HepG2 (cell line): ENCODE results near the gene AUNIP. TPM values are rescaled to one million over a fixed set of nuclear protein-coding genes. Genes with fewer than 3 reads are reported as not detected.
A peak's percentile ranks its signal among the peaks of the same experiment; 100 is the strongest.

Source experiments
- ETV5 ChIP-seq: IDR thresholded peaks from 2 replicates; pipeline ENCODE4 v1.6.1; 2018; ENCODE audit warnings: missing biosample characterization, missing genetic modification reagents, inconsistent platforms, borderline replicate concordance
- GRHL1 ChIP-seq: sonication (generic); formaldehyde crosslinking; conservative IDR thresholded peaks from 2 replicates; pipeline ENCODE4 v1.8.0; 2022; ENCODE audit warnings: missing genetic modification reagents
- HDAC2 ChIP-seq: sonication (generic); formaldehyde crosslinking; IDR thresholded peaks from 2 replicates; pipeline ENCODE4 v1.4.0; 2020; ENCODE audit warnings: missing genetic modification reagents
- JDP2 ChIP-seq: sonication (generic); formaldehyde crosslinking; IDR thresholded peaks from 2 replicates; pipeline ENCODE4 v1.8.1; 2022; ENCODE audit warnings: missing genetic modification reagents, borderline replicate concordance
- KDM4B ChIP-seq: sonication (generic); formaldehyde crosslinking; IDR thresholded peaks from 2 replicates; pipeline ENCODE4 v1.4.0; 2020; ENCODE audit warnings: missing genetic modification reagents
- KDM5A ChIP-seq: fragments of 200-600 bp; sonication (generic); IDR thresholded peaks from 2 replicates; pipeline ENCODE4 v1.7.0; 2018; ENCODE audit warnings: antibody characterized with exemption, mild to moderate bottlenecking, low read length, borderline replicate concordance
- NCOA5 ChIP-seq: sonication (generic); formaldehyde crosslinking; IDR thresholded peaks from 2 replicates; pipeline ENCODE4 v1.4.0; 2020; ENCODE audit warnings: missing genetic modification reagents
- NR0B2 ChIP-seq: sonication (generic); formaldehyde crosslinking; IDR thresholded peaks from 2 replicates; pipeline ENCODE4 v1.4.0; 2020; ENCODE audit warnings: mild to moderate bottlenecking, missing genetic modification reagents
- NR3C1 ChIP-seq: sonication (generic); formaldehyde crosslinking; IDR thresholded peaks from 2 replicates; pipeline ENCODE4 v1.4.0; 2020; ENCODE audit warnings: missing genetic modification reagents
- PAF1 ChIP-seq: IDR thresholded peaks from 2 replicates; pipeline ENCODE4 v1.6.1; 2016; ENCODE audit warnings: missing genetic modification reagents, missing compliant biosample characterization
- PPARG ChIP-seq: conservative IDR thresholded peaks from 2 replicates; pipeline ENCODE4 v1.6.1; 2016; ENCODE audit warnings: missing biosample characterization, missing genetic modification reagents
- RARG ChIP-seq: sonication (generic); formaldehyde crosslinking; IDR thresholded peaks from 2 replicates; pipeline ENCODE4 v1.4.0; 2020; ENCODE audit warnings: low read depth, mild to moderate bottlenecking, missing genetic modification reagents
- SIX4 ChIP-seq: sonication (generic); formaldehyde crosslinking; IDR thresholded peaks from 2 replicates; pipeline ENCODE4 v1.4.0; 2020; ENCODE audit warnings: missing genetic modification reagents
- TMF1 ChIP-seq: sonication (generic); formaldehyde crosslinking; IDR thresholded peaks from 2 replicates; pipeline ENCODE4 v1.8.1; 2022; ENCODE audit warnings: low read depth, missing genetic modification reagents
- TOPORS ChIP-seq: sonication (generic); formaldehyde crosslinking; IDR thresholded peaks from 2 replicates; pipeline ENCODE4 v1.8.0; 2023; ENCODE audit warnings: mild to moderate bottlenecking, missing genetic modification reagents
- ZBTB1 ChIP-seq: sonication (generic); formaldehyde crosslinking; IDR thresholded peaks from 2 replicates; pipeline ENCODE4 v1.4.0; 2020; ENCODE audit warnings: missing genetic modification reagents, borderline replicate concordance
- ZBTB44 ChIP-seq: sonication (generic); formaldehyde crosslinking; IDR thresholded peaks from 2 replicates; pipeline ENCODE4 v1.4.0; 2020; ENCODE audit warnings: missing genetic modification reagents
- ZBTB8A ChIP-seq: sonication (generic); formaldehyde crosslinking; IDR thresholded peaks from 2 replicates; pipeline ENCODE4 v1.4.0; 2020; ENCODE audit warnings: mild to moderate bottlenecking, low read depth, missing genetic modification reagents, borderline replicate concordance
- ZFP91 ChIP-seq: sonication (generic); formaldehyde crosslinking; IDR thresholded peaks from 2 replicates; pipeline ENCODE4 v1.9.0; 2022; ENCODE audit warnings: missing genetic modification reagents, mild to moderate bottlenecking, borderline replicate concordance
- ZMAT5 ChIP-seq: sonication (generic); formaldehyde crosslinking; IDR thresholded peaks from 2 replicates; pipeline ENCODE4 v1.5.0; 2020; ENCODE audit warnings: mild to moderate bottlenecking, low read depth, missing genetic modification reagents, borderline replicate concordance
- ZNF12 ChIP-seq: sonication (generic); formaldehyde crosslinking; IDR thresholded peaks from 2 replicates; pipeline ENCODE4 v1.5.0; 2020; ENCODE audit warnings: missing genetic modification reagents
- ZNF207 ChIP-seq: fragments of 450-650 bp; IDR thresholded peaks from 2 replicates; pipeline ENCODE4 v1.6.1; 2016; ENCODE audit warnings: antibody characterized with exemption, borderline replicate concordance
- ZNF225 ChIP-seq: sonication (generic); formaldehyde crosslinking; IDR thresholded peaks from 2 replicates; pipeline ENCODE4 v1.4.0; 2020; ENCODE audit warnings: mild to moderate bottlenecking, missing genetic modification reagents
- ZNF451 ChIP-seq: sonication (generic); formaldehyde crosslinking; IDR thresholded peaks from 2 replicates; pipeline ENCODE4 v1.5.0; 2020; ENCODE audit warnings: mild to moderate bottlenecking, missing genetic modification reagents
- ZNF746 ChIP-seq: sonication (generic); formaldehyde crosslinking; IDR thresholded peaks from 2 replicates; pipeline ENCODE4 v1.8.0; 2022; ENCODE audit warnings: mild to moderate bottlenecking, missing genetic modification reagents
- ZNF777 ChIP-seq: sonication (generic); formaldehyde crosslinking; IDR thresholded peaks from 2 replicates; pipeline ENCODE4 v1.4.0; 2020; ENCODE audit warnings: missing genetic modification reagents
- polyA plus RNA-seq, 8 experiments: library from polyadenylated mRNA; depleted of rRNA in 3 of 8; stranded (reverse) in 7 of 8; unstranded in 1 of 8; fragments of >200 nt; fragmentation: Illumina TruSeq in 4 of 8; extraction: Trizol in 4 of 8; gene quantifications; 2 replicates each; pipeline versions ENCODE4 v1.2.1 to v1.2.3, GENCODE V29; 2011 to 2016; ENCODE audit warnings: low read depth in 4 of 8, missing spikeins in 1 of 8, mixed read lengths in 1 of 8; ENCODE audit not compliant: insufficient read depth in 1 of 8
- total RNA-seq, 5 experiments: library from RNA; depleted of rRNA; stranded (reverse); fragments of >200 nt; fragmentation: Illumina TruSeq; extraction: Trizol; gene quantifications; 2 replicates each; pipeline ENCODE4 v1.2.3, GENCODE V29; 2016; ENCODE audit warnings: low read depth in 1 of 5

AUNIP gene
- total and polyA plus RNA-seq, 2 of the 13 experiments (the other 11 are each of a cell fraction or from before 2014, with no cell fraction given): 3.8 to 12.3 TPM

- no peak for TF ChIP-seq NR0B2 (CRISPR knock-in tag)
- TF ChIP-seq NR3C1 (CRISPR knock-in tag): no peak
- no peak for TF ChIP-seq PAF1 (CRISPR knock-in tag)
- no peak for TF ChIP-seq ZBTB44 (CRISPR knock-in tag)
- TF ChIP-seq PPARG (CRISPR knock-in tag): 0 out of 2 replicates have a peak, but pooled peaks have one; percentile 6
- TF ChIP-seq ZNF12 (CRISPR knock-in tag): no peak
- no peak for TF ChIP-seq ZBTB1
- TF ChIP-seq KDM5A: no peak
- no peak for TF ChIP-seq JDP2 (CRISPR knock-in tag)
- TF ChIP-seq NCOA5 (CRISPR knock-in tag): no peak
- 0 out of 2 replicates have a peak, but pooled peaks have one; percentile 6 for TF ChIP-seq SIX4
- TF ChIP-seq ZNF777: 0 out of 2 replicates have a peak, but pooled peaks have one; percentile 0
- no peak for TF ChIP-seq ZNF225 (CRISPR knock-in tag)
- TF ChIP-seq RARG (CRISPR knock-in tag): no peak
- TF ChIP-seq ZBTB8A: no peak
- no peak for TF ChIP-seq GRHL1 (CRISPR knock-in tag)
- TF ChIP-seq ETV5: no peak
- no peak for TF ChIP-seq ZNF451 (CRISPR knock-in tag)
- TF ChIP-seq TOPORS (CRISPR knock-in tag): no peak
- TF ChIP-seq KDM4B (CRISPR knock-in tag): no peak
- TF ChIP-seq TMF1 (CRISPR knock-in tag): no peak
- no peak for TF ChIP-seq ZFP91 (CRISPR knock-in tag)
- no peak for TF ChIP-seq ZMAT5 (CRISPR knock-in tag)
- no peak for TF ChIP-seq ZNF207
- no peak for TF ChIP-seq HDAC2 (CRISPR knock-in tag)
- TF ChIP-seq ZNF746 (CRISPR knock-in tag): no peak
Observed at GRCh38 chr1:25867210-25867991, 8.1 kb upstream of the AUNIP start (continued).
